Transverse colon (tissue), 4 donors: ENCODE measurements around the gene ZNF92. TPM values are rescaled to one million over a fixed set of nuclear protein-coding genes. Genes with fewer than 3 reads are reported as not detected.

Source experiments
- DNase-seq: peaks from one replicate; pipeline ENCODE4 v3.0.0-alpha.2; 2019
- H3K27ac ChIP-seq, 4 donors: fragments of 200-600 bp; sonication (generic); 2 replicates each; pipeline ENCODE4 v1.5.1; 2016 to 2018; ENCODE audit warnings: inconsistent platforms in 4 of 4
- H3K27me3 ChIP-seq: fragments of 200-600 bp; sonication (generic); 2 replicates; pipeline ENCODE4 v1.5.1; 2017; ENCODE audit warnings: inconsistent platforms
- H3K36me3 ChIP-seq, 4 donors: fragments of 200-600 bp; sonication (generic); 2 replicates each; pipeline ENCODE4 v1.5.1; 2017 to 2019; ENCODE audit warnings: inconsistent platforms in 4 of 4
- H3K4me1 ChIP-seq, 4 donors: fragments of 200-600 bp; sonication (generic); 2 replicates each; pipeline ENCODE4 v1.5.1; 2017 to 2020; ENCODE audit warnings: inconsistent platforms in 4 of 4
- H3K4me3 ChIP-seq, 4 donors: fragments of 200-600 bp; sonication (generic); 1 replicate in 1 of 4; 2 replicates in 3 of 4; pipeline versions ENCODE4 v1.5.1 to v1.6.1; 2017 to 2019; ENCODE audit warnings: inconsistent platforms in 4 of 4
- H3K9me3 ChIP-seq, 2 donors: fragments of 200-600 bp; sonication (generic); 2 replicates each; pipeline ENCODE4 v1.5.1; 2017 to 2019; ENCODE audit warnings: inconsistent platforms in 2 of 2
- EP300 ChIP-seq: sonication (generic); formaldehyde crosslinking; IDR thresholded peaks from one replicate; pipeline ENCODE4 v1.6.1; 2017; ENCODE audit warnings: antibody characterized with exemption, low read depth
- POLR2A ChIP-seq: fragments of 450-650 bp; IDR thresholded peaks from one replicate; pipeline ENCODE4 v1.6.1; 2016; ENCODE audit warnings: antibody characterized with exemption, mild to moderate bottlenecking, moderate library complexity
- POLR2AphosphoS5 ChIP-seq, 3 donors: sonication (generic); formaldehyde crosslinking; IDR thresholded peaks; one replicate each; pipeline ENCODE4 v1.6.1; 2016; ENCODE audit warnings: antibody characterized with exemption in 3 of 3
- WGBS, 2 donors: methylation state at CpG; one replicate each; pipeline ENCODE4 v1.1.5; 2018; ENCODE audit warnings: low coverage in 1 of 2; 5-methylcytosine and 5-hydroxymethylcytosine counted together
- in situ Hi-C, 4 donors: fragments of 200-750 bp; cut with MboI; loops; one replicate each; pipeline versions ENCODE4 v1.15.0 to v1.15.1; 2017; ENCODE audit warnings: low sequenced_read_pairs in 3 of 4, low pct_ligation_motif_present in 1 of 4, low pct_unique_long_range_greater_than_20kb in 1 of 4
- intact Hi-C: fragments of 100-400 bp; cut with DNase I; formaldehyde crosslinking; loops from one replicate; pipeline ENCODE4 v1.15.1; 2023; ENCODE audit warnings: low total_unique reads
- total RNA-seq, 4 donors: library from RNA; depleted of rRNA; stranded (reverse); fragments of >200 nt; gene quantifications; one replicate each; pipeline ENCODE4 v1.1.0, GENCODE V29; 2016
- TF ChIP-seq, protein P1 (sequence below), 5 experiments: fragments of 200-600 bp in 3 of 5; fragments of 450-650 bp in 2 of 5; sonication (generic) in 3 of 5; IDR thresholded peaks; 1 replicate in 2 of 5; 2 replicates in 3 of 5; pipeline ENCODE4 v1.5.1; 2016 to 2017; ENCODE audit warnings: antibody characterized with exemption in 5 of 5, inconsistent platforms in 3 of 5, mild to moderate bottlenecking in 2 of 5, moderate library complexity in 1 of 5

The ZNF92 gene
- total RNA-seq, 4 donors from 2014 or later, result 4.8 to 19.5 (median 8.3) TPM

- TF ChIP-seq EP300 (no peak), POLR2A (no peak), POLR2AphosphoS5 (IDR thresholded peaks at IDR 0.05) (no peak)
- TF ChIP-seq, protein P1, sequence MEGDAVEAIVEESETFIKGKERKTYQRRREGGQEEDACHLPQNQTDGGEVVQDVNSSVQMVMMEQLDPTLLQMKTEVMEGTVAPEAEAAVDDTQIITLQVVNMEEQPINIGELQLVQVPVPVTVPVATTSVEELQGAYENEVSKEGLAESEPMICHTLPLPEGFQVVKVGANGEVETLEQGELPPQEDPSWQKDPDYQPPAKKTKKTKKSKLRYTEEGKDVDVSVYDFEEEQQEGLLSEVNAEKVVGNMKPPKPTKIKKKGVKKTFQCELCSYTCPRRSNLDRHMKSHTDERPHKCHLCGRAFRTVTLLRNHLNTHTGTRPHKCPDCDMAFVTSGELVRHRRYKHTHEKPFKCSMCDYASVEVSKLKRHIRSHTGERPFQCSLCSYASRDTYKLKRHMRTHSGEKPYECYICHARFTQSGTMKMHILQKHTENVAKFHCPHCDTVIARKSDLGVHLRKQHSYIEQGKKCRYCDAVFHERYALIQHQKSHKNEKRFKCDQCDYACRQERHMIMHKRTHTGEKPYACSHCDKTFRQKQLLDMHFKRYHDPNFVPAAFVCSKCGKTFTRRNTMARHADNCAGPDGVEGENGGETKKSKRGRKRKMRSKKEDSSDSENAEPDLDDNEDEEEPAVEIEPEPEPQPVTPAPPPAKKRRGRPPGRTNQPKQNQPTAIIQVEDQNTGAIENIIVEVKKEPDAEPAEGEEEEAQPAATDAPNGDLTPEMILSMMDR (IDR thresholded peaks at IDR 0.05), result no peak
- Histone ChIP-seq H3K9me3 (no peaks in the 10 kb centered on the region), H3K36me3 (no peaks in the 10 kb centered on the region), H3K27me3 (no peaks in the 10 kb centered on the region), H3K4me3 (no peak overlapping the region), H3K4me1 (no peaks in the 10 kb centered on the region), H3K27ac (no peak overlapping the region)
- WGBS, 2 donors, result 7 to 8% methylated on average over 2 of the region's 2 CpGs
- intact Hi-C loops, result no loop called here
- DNase-seq, result no peak
- in situ Hi-C loops, result no loop called here
Observed at GRCh38 chr7:65449505-65449852, 75.8 kb downstream of the ZNF92 start.
